ENCODE data around the gene CIROP.

The CIROP gene

GRCh38 chr14:23095196-23096108, 9.3 kb downstream of the CIROP start, which contains the start of gene C14orf119:
Gene C14orf119 (plus strand): TSS chr14:23095505. CDS start chr14:23097659, 2,154 bp downstream.
- H3K9me3 ChIP-seq (replicated peaks in 1 of 11) = no peaks in the 10 kb centered on the region
- H3K36me3 ChIP-seq = peaks cover 47 to 66% (median 57%) of the 10 kb centered on the region in 11 experiments
- peaks cover 29 to 72% (median 38%) of the 10 kb centered on the region in 10 experiments for H3K4me1 ChIP-seq

GRCh38 chr14:23094666-23095195, 10.1 kb downstream of the CIROP start, which contains the start of gene ACIN1:
Gene ACIN1 (minus strand): TSS chr14:23095136. CDS start chr14:23095112, 24 bp downstream.
- H3K9me3 ChIP-seq (replicated peaks in 1 of 11) = no peaks in the 10 kb centered on the region
- peak within 1 kb of the TSS; percentile 86 to 99 (median 94) for H3K4me2 ChIP-seq
- peak within 1 kb of the TSS; percentile 72 to 96 (median 86) for H3K4me3 ChIP-seq
- TF ChIP-seq Cebpa-rat (IDR thresholded peaks at IDR 0.05) = no peak
- peaks cover 54 to 67% (median 63%) of the 10 kb centered on the region in 11 experiments for H3K36me3 ChIP-seq
- no peaks in the 10 kb centered on the region for H3K27me3 ChIP-seq
- H3K27ac ChIP-seq = peak within 1 kb of the TSS; percentile 91 to 99 (median 97)
- peaks cover 34 to 80% (median 70%) of the 10 kb centered on the region in 11 experiments; a peak in 21 of 22 replicates for H4K20me1 ChIP-seq
- H3K4me1 ChIP-seq = peaks cover 29 to 69% (median 34%) of the 10 kb centered on the region in 10 experiments
- H3K9ac ChIP-seq = peak within 1 kb of the TSS; percentile 90 to 99 (median 97)

More at GRCh38 chr14:23095196-23096108, 9.3 kb downstream of the CIROP start, which contains the start of gene C14orf119:
- peak within 1 kb of the TSS; percentile 72 to 96 (median 86) for H3K4me3 ChIP-seq
- no peaks in the 10 kb centered on the region for H3K27me3 ChIP-seq
- H3K9ac ChIP-seq = peak within 1 kb of the TSS; percentile 90 to 99 (median 97)
- peak within 1 kb of the TSS; percentile 86 to 99 (median 94) for H3K4me2 ChIP-seq
- peak within 1 kb of the TSS; percentile 91 to 99 (median 97) for H3K27ac ChIP-seq
- no peak for TF ChIP-seq Cebpa-rat (IDR thresholded peaks at IDR 0.05)
- peaks cover 34 to 80% (median 68%) of the 10 kb centered on the region in 11 experiments; a peak in 21 of 22 replicates for H4K20me1 ChIP-seq

DNA sequence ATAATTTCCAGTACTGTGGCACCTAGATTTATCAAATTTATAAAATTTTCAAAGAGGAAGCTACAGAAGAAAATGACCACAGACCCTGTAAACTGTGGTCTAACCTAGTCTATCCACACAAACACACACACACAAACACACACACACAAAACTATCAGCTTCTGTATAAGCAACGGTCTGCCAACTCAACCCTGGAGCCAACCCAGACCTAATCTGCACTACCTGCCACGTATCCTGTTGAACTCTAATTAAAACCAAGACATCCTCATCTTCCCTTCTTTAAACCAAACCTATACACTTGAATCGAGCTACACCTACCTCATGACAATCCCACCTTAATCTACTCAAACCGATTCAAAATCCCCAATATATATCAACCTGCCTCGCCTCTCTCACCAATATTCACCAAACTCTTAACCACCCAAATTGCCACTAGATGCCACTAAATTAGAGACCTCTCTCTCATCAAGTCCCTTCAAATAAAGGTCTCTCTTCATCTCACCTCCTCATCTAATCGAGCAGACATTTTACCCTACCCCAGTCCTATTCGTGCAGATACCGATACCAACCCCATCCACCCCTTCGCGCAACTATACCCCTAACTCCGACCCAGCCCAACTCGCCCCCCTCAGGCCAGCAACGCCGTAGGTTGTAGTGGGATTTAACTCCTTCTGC, 10.7 kb downstream of the CIROP start:
- H3K4me1 ChIP-seq = peaks cover 29 to 63% (median 34%) of the 10 kb centered on the region in 10 experiments
- peak overlapping the region; percentile 82 to 99 (median 92) for H3K4me2 ChIP-seq
- TF ChIP-seq Cebpa-rat (IDR thresholded peaks at IDR 0.05) = no peak
- no peaks in the 10 kb centered on the region for H3K9me3 ChIP-seq (replicated peaks in 1 of 11)
- H3K27ac ChIP-seq = peak overlapping the region; percentile 91 to 99 (median 97)
- peaks cover 34 to 78% (median 70%) of the 10 kb centered on the region in 11 experiments; a peak in 21 of 22 replicates for H4K20me1 ChIP-seq
- H3K4me3 ChIP-seq = peak overlapping the region; percentile 71 to 96 (median 86)
- H3K27me3 ChIP-seq = no peaks in the 10 kb centered on the region
- peaks cover 59 to 69% (median 65%) of the 10 kb centered on the region in 11 experiments for H3K36me3 ChIP-seq
- H3K9ac ChIP-seq = peak overlapping the region; percentile 90 to 99 (median 97)

DNA sequence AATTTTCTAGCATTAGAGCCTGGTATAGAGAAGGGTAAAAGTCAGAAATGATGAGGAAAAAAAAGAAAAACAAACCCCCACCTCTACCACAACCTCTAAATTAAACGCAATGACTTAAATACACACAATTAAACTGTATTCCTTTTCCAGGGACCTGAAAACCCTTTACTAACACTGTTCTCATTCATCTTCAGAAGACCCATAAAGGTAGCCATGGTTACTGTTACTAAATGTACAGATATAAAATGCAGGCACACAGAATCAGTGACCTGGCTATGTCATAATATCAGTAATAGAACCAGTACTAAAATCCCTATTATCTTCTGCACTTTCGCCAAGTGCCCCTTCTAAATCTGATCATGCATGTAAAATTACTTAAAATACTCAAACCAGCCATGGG, 11.3 kb downstream of the CIROP start:
- H4K20me1 ChIP-seq = peaks cover 34 to 72% (median 64%) of the 10 kb centered on the region in 11 experiments; a peak in 21 of 22 replicates
- peak overlapping the region; percentile 90 to 99 (median 97) for H3K9ac ChIP-seq
- H3K27me3 ChIP-seq = no peaks in the 10 kb centered on the region
- peaks cover 59 to 69% (median 65%) of the 10 kb centered on the region in 11 experiments for H3K36me3 ChIP-seq
- H3K4me3 ChIP-seq = peak overlapping the region; percentile 71 to 96 (median 86)
- no peak for TF ChIP-seq Cebpa-rat (IDR thresholded peaks at IDR 0.05)
- H3K4me1 ChIP-seq = peaks cover 29 to 58% (median 34%) of the 10 kb centered on the region in 10 experiments
- H3K9me3 ChIP-seq (replicated peaks in 1 of 11) = no peaks in the 10 kb centered on the region
- peak overlapping the region in 7 of 11 experiments; percentile 91 to 99 (median 97); a peak in 10 of 22 replicates for H3K27ac ChIP-seq
- peak overlapping the region; percentile 82 to 99 (median 92) for H3K4me2 ChIP-seq

DNA sequence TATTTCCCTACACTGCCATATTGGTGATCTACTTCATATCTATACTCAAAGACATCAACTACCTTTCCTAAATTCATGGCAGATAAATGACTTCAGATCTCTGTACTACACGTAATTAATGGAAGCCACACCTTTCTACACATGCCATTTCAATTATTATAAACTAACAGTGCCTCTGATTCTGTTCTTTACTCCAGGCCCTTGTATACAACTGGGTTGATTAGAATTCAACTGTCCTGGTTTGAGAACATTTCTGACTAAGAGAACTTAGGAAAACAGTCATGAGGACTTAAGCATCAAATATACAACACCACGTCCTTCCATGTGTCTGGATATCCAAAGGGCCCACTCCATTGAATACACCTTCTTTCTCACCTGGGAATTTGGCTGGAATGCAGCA, 11.7 kb downstream of the CIROP start:
- peak overlapping the region; percentile 82 to 99 (median 92) for H3K4me2 ChIP-seq
- H3K27me3 ChIP-seq = no peaks in the 10 kb centered on the region
- H4K20me1 ChIP-seq = peaks cover 34 to 72% (median 63%) of the 10 kb centered on the region in 11 experiments; a peak in 21 of 22 replicates
- peak overlapping the region in 10 of 11 experiments; percentile 90 to 99 (median 97); a peak in 14 of 22 replicates for H3K9ac ChIP-seq
- H3K4me1 ChIP-seq = peaks cover 29 to 57% (median 33%) of the 10 kb centered on the region in 10 experiments
- H3K27ac ChIP-seq = no peak overlapping the region
- peak overlapping the region in 8 of 10 experiments; percentile 71 to 93 (median 84); a peak in 11 of 20 replicates for H3K4me3 ChIP-seq
- H3K36me3 ChIP-seq = peaks cover 59 to 69% (median 65%) of the 10 kb centered on the region in 11 experiments
- H3K9me3 ChIP-seq (replicated peaks in 1 of 11) = no peaks in the 10 kb centered on the region
- no peak for TF ChIP-seq Cebpa-rat (IDR thresholded peaks at IDR 0.05)

GRCh38 chr14:23091294-23092225, 13.2 kb downstream of the CIROP start:
- no peak for TF ChIP-seq Cebpa-rat (IDR thresholded peaks at IDR 0.05)
- Histone ChIP-seq H3K27me3 (no peaks in the 10 kb centered on the region), H3K4me3 (no peak overlapping the region), H3K9me3 (replicated peaks in 1 of 11) (no peaks in the 10 kb centered on the region), H4K20me1 (peaks cover 40 to 72% (median 61%) of the 10 kb centered on the region in 11 experiments; a peak in 21 of 22 replicates), H3K27ac (no peak overlapping the region), H3K4me1 (peaks cover 16 to 57% (median 21%) of the 10 kb centered on the region in 10 experiments), H3K9ac (peak overlapping the region in 2 of 11 experiments; percentile 0 to 28; a peak in 4 of 22 replicates), H3K4me2 (no peak overlapping the region; a peak in 1 of 22 replicates), H3K36me3 (peaks cover 68 to 71% (median 70%) of the 10 kb centered on the region in 11 experiments)

DNA sequence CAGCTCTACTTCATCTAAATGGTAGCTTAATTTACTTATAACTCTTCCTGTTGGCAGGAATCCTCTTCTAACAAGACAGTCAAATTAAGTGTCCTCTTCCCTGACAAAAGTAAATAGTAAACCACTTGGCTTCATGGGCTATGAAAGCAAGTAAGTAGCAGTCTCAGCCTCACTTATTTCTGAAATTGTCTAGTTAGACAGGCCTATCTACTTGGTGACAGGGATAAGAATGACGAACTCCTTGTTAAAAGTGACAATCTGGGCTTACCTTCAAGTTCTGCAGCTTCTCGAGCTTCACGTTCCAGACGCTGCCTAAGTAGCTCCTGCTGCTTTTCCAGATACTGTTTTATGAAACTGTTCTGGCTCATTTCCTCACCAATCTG, 14.5 kb downstream of the CIROP start:
- Histone ChIP-seq H3K36me3 (peaks cover 77 to 84% (median 83%) of the 10 kb centered on the region in 11 experiments), H3K27ac (no peak overlapping the region), H3K9me3 (replicated peaks in 1 of 11) (no peaks in the 10 kb centered on the region), H3K27me3 (no peaks in the 10 kb centered on the region), H4K20me1 (peaks cover 44 to 83% (median 74%) of the 10 kb centered on the region in 11 experiments; a peak in 21 of 22 replicates), H3K4me2 (no peak overlapping the region), H3K9ac (peak overlapping the region in 3 of 11 experiments; percentile 7 to 35 (median 22); a peak in 2 of 22 replicates), H3K4me1 (peaks cover 11 to 68% (median 16%) of the 10 kb centered on the region in 10 experiments), H3K4me3 (no peak overlapping the region)
- no peak for TF ChIP-seq Cebpa-rat (IDR thresholded peaks at IDR 0.05)

All from BLaER1 treated with 17β-estradiol and CSF1 and Interleukin-3, amounts not matched to agents 10 nM and 100 nM (cell line).